K562 (cell line): Measurements from ENCODE around the gene DIAPH3. TPM values are rescaled to one million over a fixed set of nuclear protein-coding genes. Genes with fewer than 3 reads are reported as not detected.

ENCODE experiments used
- BACH1 ChIP-seq: fragments of 200-800 bp; sonication (Bioruptor generic); IDR thresholded peaks from 2 replicates; pipeline ENCODE4 v1.6.1; 2016; ENCODE audit warnings: missing genetic modification characterization, missing compliant biosample characterization
- HMG20A ChIP-seq: fragments of 450-650 bp; formaldehyde crosslinking; conservative IDR thresholded peaks from 2 replicates; pipeline ENCODE4 v1.4.0; 2020; ENCODE audit warnings: mild to moderate bottlenecking, mixed read lengths
- LCOR ChIP-seq: sonication (generic); formaldehyde crosslinking; IDR thresholded peaks from 2 replicates; pipeline ENCODE4 v1.8.0; 2022; ENCODE audit warnings: mild to moderate bottlenecking, missing genetic modification reagents
- MCM7 ChIP-seq, 2 experiments: fragments of 450-650 bp; IDR thresholded peaks; 2 replicates each; pipeline ENCODE4 v1.6.1; 2016 to 2018
- NFIX ChIP-seq: fragments of 250-450 bp; sonication (Bioruptor Pico); IDR thresholded peaks from 2 replicates; pipeline ENCODE4 v1.4.0; 2020; ENCODE audit warnings: low read depth, mild to moderate bottlenecking, moderate library complexity
- RBM14 ChIP-seq: fragments of 200-400 bp; formaldehyde crosslinking; IDR thresholded peaks from 2 replicates; pipeline ENCODE4 v1.6.1; 2018; ENCODE audit warnings: low read depth, mild to moderate bottlenecking, low read length, moderate library complexity, borderline replicate concordance; ENCODE audit not compliant: insufficient read depth
- SNRNP70 ChIP-seq: fragments of 200-400 bp; formaldehyde crosslinking; optimal IDR thresholded peaks from 2 replicates; pipeline ENCODE3; 2017; ENCODE audit warnings: low read depth, low read length
- TCF3 ChIP-seq: sonication (generic); formaldehyde crosslinking; IDR thresholded peaks from 2 replicates; pipeline ENCODE4 v1.4.0; 2020; ENCODE audit warnings: mild to moderate bottlenecking, missing genetic modification reagents
- ZFPM2 ChIP-seq: fragments of 250-450 bp; sonication (Bioruptor Pico); IDR thresholded peaks from 2 replicates; pipeline ENCODE4 v1.5.1; 2022; ENCODE audit warnings: mild to moderate bottlenecking
- ZNF77 ChIP-seq: fragments of 250-450 bp; sonication (Bioruptor Pico); IDR thresholded peaks from 2 replicates; pipeline ENCODE4 v1.5.0; 2020
- polyA plus RNA-seq, 8 experiments: library from polyadenylated mRNA; depleted of rRNA in 4 of 8; stranded (reverse) in 5 of 8; unstranded in 3 of 8; fragments of >200 nt; fragmentation: Nextera tagmentation in 2 of 8; fragmentation: Illumina TruSeq in 1 of 8; extraction: Ambion mirVana in 2 of 8; extraction: Trizol in 1 of 8; gene quantifications; 2 replicates each; pipeline versions ENCODE4 v1.2.1 to v1.2.3, GENCODE V29; 2011 to 2014; ENCODE audit warnings: inconsistent platforms in 1 of 8, missing spikeins in 1 of 8
- total RNA-seq, 7 experiments: library from RNA; depleted of rRNA in 6 of 7; stranded (reverse); fragments of >200 nt in 6 of 7; fragmentation: Illumina TruSeq in 2 of 7; extraction: Trizol in 2 of 7; gene quantifications; 2 replicates each; pipeline versions ENCODE4 v1.2.1 to v1.2.3, GENCODE V29; 2011 to 2021; ENCODE audit warnings: low replicate concordance in 1 of 7
- TF ChIP-seq, protein P1 (sequence below): IDR thresholded peaks from 2 replicates; pipeline ENCODE4 v1.6.1; 2012; ENCODE audit warnings: low read depth, low read length, improper control_type of control experiment, borderline replicate concordance
- TF ChIP-seq, protein P2 (sequence below): sonication (generic); formaldehyde crosslinking; IDR thresholded peaks from 2 replicates; pipeline ENCODE4 v1.8.1; 2023; ENCODE audit warnings: mild to moderate bottlenecking, missing genetic modification reagents
- TF ChIP-seq, protein P3 (sequence below), 3 experiments: fragments of 200-800 bp in 1 of 3; sonication (Bioruptor generic) in 1 of 3; sonication (generic) in 1 of 3; formaldehyde crosslinking in 1 of 3; IDR thresholded peaks; 2 replicates each; pipeline versions ENCODE4 v1.6.1 to v1.8.0; 2016 to 2022; ENCODE audit warnings: mild to moderate bottlenecking in 2 of 3, missing compliant biosample characterization in 2 of 3, missing genetic modification characterization in 2 of 3, missing genetic modification reagents in 1 of 3
- TF ChIP-seq, protein P4 (sequence below): sonication (generic); formaldehyde crosslinking; IDR thresholded peaks from 2 replicates; pipeline ENCODE4 v1.8.0; 2022; ENCODE audit warnings: mild to moderate bottlenecking, missing genetic modification reagents, borderline replicate concordance
- TF ChIP-seq, protein P5 (sequence below): fragments of 250-450 bp; sonication (Bioruptor Pico); IDR thresholded peaks from 2 replicates; pipeline ENCODE4 v1.8.0; 2021; ENCODE audit warnings: moderate library complexity, mild to moderate bottlenecking, inconsistent platforms
- TF ChIP-seq, protein P6 (sequence below): fragments of 250-450 bp; sonication (Bioruptor Pico); IDR thresholded peaks from 2 replicates; pipeline ENCODE4 v1.8.0; 2021; ENCODE audit warnings: mild to moderate bottlenecking, moderate library complexity
- TF ChIP-seq, protein P7 (sequence below): sonication (generic); formaldehyde crosslinking; IDR thresholded peaks from 2 replicates; pipeline ENCODE4 v1.8.1; 2023; ENCODE audit warnings: mild to moderate bottlenecking, missing genetic modification reagents, moderate library complexity

The DIAPH3 gene
- total and polyA plus RNA-seq, 9 of the 15 experiments (the other 6 are each of a cell fraction or from before 2014, with no cell fraction given): 9.0 to 18.7 (median 14.7) TPM

DNA sequence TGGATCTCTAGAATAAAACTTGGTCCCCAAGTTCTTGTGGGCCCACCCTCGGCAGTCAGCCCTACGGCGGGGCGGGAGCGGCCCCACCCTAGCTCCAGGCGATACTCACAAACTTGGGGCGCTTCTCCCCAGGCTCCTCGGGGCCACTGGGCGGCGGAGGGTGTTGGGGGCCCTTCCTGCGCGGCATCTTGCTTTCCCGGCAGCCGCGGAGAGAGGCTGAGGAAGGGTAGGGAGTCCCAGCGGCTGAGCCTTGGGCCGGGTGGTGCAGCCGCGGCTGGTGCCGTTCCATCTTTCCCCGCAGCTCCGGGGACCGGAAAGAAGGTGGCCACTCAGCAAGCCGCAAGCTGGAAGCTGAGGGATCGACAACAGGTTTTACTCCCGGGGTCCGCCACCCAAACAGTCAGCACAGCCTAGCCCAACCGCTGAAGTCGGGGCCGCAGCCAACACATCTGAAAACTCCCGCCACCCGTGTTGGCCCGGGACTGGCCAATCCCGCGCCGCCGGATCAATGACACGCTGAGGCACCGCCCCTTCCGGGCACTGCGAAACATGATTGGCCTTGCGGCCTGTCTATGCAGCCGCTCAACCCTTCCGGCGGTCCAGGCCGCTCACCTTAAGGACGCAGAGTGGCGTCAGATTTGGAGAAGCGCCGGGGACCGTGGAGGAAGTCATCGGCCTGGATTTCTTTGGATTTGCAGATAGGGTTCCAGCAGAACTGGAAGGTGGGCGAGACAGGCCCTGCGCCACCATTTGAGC, at the start of gene DIAPH3 (continued):
- TF ChIP-seq, protein P1, sequence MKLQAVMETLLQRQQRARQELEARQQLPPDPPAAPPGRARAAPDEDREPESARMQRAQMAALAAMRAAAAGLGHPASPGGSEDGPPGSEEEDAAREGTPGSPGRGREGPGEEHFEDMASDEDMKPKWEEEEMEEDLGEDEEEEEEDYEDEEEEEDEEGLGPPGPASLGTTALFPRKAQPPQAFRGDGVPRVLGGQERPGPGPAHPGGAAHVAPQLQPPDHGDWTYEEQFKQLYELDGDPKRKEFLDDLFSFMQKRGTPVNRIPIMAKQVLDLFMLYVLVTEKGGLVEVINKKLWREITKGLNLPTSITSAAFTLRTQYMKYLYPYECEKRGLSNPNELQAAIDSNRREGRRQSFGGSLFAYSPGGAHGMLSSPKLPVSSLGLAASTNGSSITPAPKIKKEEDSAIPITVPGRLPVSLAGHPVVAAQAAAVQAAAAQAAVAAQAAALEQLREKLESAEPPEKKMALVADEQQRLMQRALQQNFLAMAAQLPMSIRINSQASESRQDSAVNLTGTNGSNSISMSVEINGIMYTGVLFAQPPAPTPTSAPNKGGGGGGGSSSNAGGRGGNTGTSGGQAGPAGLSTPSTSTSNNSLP: no peak
- TF ChIP-seq BACH1 (tag) (no peak), LCOR (CRISPR knock-in tag) (peak; percentile 48; the same call in 1 of the 2 replicates), ZFPM2 (CRISPR knock-in tag) (no peak), ZNF77 (CRISPR knock-in tag) (no peak), RBM14 (no peak), HMG20A (no peak), NFIX (no peak), TCF3 (no peak), SNRNP70 (no peak), MCM7 (IDR thresholded peaks at IDR 0.05) (no peak)
- TF ChIP-seq, protein P2, sequence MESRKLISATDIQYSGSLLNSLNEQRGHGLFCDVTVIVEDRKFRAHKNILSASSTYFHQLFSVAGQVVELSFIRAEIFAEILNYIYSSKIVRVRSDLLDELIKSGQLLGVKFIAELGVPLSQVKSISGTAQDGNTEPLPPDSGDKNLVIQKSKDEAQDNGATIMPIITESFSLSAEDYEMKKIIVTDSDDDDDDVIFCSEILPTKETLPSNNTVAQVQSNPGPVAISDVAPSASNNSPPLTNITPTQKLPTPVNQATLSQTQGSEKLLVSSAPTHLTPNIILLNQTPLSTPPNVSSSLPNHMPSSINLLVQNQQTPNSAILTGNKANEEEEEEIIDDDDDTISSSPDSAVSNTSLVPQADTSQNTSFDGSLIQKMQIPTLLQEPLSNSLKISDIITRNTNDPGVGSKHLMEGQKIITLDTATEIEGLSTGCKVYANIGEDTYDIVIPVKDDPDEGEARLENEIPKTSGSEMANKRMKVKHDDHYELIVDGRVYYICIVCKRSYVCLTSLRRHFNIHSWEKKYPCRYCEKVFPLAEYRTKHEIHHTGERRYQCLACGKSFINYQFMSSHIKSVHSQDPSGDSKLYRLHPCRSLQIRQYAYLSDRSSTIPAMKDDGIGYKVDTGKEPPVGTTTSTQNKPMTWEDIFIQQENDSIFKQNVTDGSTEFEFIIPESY (CRISPR knock-in tag): no peak
- TF ChIP-seq, protein P3, sequence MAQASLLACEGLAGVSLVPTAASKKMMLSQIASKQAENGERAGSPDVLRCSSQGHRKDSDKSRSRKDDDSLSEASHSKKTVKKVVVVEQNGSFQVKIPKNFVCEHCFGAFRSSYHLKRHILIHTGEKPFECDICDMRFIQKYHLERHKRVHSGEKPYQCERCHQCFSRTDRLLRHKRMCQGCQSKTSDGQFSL (CRISPR knock-in tag; IDR thresholded peaks at IDR 0.05): no peak
- TF ChIP-seq, protein P3 (tag; IDR thresholded peaks at IDR 0.05): no peak
- TF ChIP-seq, protein P4, sequence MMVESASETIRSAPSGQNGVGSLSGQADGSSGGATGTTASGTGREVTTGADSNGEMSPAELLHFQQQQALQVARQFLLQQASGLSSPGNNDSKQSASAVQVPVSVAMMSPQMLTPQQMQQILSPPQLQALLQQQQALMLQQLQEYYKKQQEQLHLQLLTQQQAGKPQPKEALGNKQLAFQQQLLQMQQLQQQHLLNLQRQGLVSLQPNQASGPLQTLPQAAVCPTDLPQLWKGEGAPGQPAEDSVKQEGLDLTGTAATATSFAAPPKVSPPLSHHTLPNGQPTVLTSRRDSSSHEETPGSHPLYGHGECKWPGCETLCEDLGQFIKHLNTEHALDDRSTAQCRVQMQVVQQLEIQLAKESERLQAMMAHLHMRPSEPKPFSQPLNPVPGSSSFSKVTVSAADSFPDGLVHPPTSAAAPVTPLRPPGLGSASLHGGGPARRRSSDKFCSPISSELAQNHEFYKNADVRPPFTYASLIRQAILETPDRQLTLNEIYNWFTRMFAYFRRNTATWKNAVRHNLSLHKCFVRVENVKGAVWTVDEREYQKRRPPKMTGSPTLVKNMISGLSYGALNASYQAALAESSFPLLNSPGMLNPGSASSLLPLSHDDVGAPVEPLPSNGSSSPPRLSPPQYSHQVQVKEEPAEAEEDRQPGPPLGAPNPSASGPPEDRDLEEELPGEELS (CRISPR knock-in tag): no peak
- TF ChIP-seq, protein P5, sequence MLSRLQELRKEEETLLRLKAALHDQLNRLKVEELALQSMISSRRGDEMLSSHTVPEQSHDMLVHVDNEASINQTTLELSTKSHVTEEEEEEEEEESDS (CRISPR knock-in tag): no peak
- TF ChIP-seq, protein P6, sequence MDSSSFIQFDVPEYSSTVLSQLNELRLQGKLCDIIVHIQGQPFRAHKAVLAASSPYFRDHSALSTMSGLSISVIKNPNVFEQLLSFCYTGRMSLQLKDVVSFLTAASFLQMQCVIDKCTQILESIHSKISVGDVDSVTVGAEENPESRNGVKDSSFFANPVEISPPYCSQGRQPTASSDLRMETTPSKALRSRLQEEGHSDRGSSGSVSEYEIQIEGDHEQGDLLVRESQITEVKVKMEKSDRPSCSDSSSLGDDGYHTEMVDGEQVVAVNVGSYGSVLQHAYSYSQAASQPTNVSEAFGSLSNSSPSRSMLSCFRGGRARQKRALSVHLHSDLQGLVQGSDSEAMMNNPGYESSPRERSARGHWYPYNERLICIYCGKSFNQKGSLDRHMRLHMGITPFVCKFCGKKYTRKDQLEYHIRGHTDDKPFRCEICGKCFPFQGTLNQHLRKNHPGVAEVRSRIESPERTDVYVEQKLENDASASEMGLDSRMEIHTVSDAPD: no peak
- TF ChIP-seq, protein P7, sequence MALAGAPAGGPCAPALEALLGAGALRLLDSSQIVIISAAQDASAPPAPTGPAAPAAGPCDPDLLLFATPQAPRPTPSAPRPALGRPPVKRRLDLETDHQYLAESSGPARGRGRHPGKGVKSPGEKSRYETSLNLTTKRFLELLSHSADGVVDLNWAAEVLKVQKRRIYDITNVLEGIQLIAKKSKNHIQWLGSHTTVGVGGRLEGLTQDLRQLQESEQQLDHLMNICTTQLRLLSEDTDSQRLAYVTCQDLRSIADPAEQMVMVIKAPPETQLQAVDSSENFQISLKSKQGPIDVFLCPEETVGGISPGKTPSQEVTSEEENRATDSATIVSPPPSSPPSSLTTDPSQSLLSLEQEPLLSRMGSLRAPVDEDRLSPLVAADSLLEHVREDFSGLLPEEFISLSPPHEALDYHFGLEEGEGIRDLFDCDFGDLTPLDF (CRISPR knock-in tag): peak; percentile 88
